Calu3 (cell line): Measurements from ENCODE around the gene NSMCE1. TPM values are rescaled to one million over a fixed set of nuclear protein-coding genes. Genes with fewer than 3 reads are reported as not detected.

Experiments used
- BruUV-seq: library from RNA; stranded (reverse); fragments of 400-500 nt; replicated peaks from 2 replicates; lab custom pipeline; 2021; lab: Mats Ljungman, UMichigan
- CTCF ChIA-PET: fragments of 300-600 bp; sonication (Branson Sonifier 250); formaldehyde crosslinking; loops from one replicate; lab custom pipeline; 2022; ENCODE audit warnings: antibody characterized with exemption; lab: Charles Lee
- DNase-seq: peaks from one replicate; pipeline ENCODE4 v3.0.0; 2022
- H3K27ac Mint-ChIP-seq: one replicate; pipeline ENCODE4 v1.8.0; 2022; ENCODE audit warnings: mixed read lengths; ENCODE audit not compliant: unreplicated experiment
- H3K27me3 Mint-ChIP-seq: one replicate; pipeline ENCODE4 v1.8.0; 2022; ENCODE audit warnings: mixed read lengths; ENCODE audit not compliant: unreplicated experiment
- H3K36me3 Mint-ChIP-seq: one replicate; pipeline ENCODE4 v1.8.0; 2022; ENCODE audit warnings: mild to moderate bottlenecking, moderate library complexity, mixed read lengths; ENCODE audit not compliant: insufficient read depth, unreplicated experiment
- H3K4me1 Mint-ChIP-seq: one replicate; pipeline ENCODE4 v1.8.0; 2022; ENCODE audit warnings: mild to moderate bottlenecking, low read depth, mixed read lengths; ENCODE audit not compliant: unreplicated experiment
- H3K4me3 Mint-ChIP-seq: one replicate; pipeline ENCODE4 v1.8.0; 2022; ENCODE audit warnings: mild to moderate bottlenecking, low read depth, moderate library complexity, mixed read lengths; ENCODE audit not compliant: unreplicated experiment
- H3K9me3 Mint-ChIP-seq: one replicate; pipeline ENCODE4 v1.8.0; 2022; ENCODE audit warnings: low read depth, mixed read lengths; ENCODE audit not compliant: unreplicated experiment
- intact Hi-C: fragments of 100-400 bp; cut with micrococcal nuclease; formaldehyde crosslinking; loops from one replicate; pipeline ENCODE4 v1.10.0; 2022; ENCODE audit not compliant: unreplicated experiment
- total RNA-seq: library from RNA; stranded (reverse); gene quantifications from 2 replicates; pipeline ENCODE4 v1.2.3, GENCODE V29; 2022
- TF ChIP-seq, protein P1 (sequence below): fragments of 200-600 bp; IDR thresholded peaks from one replicate; pipeline ENCODE4 v1.8.0; 2022; ENCODE audit warnings: antibody characterized with exemption; ENCODE audit not compliant: unreplicated experiment

Gene NSMCE1
- total RNA-seq, 1 experiment from 2014 or later = 83.2 TPM

DNA sequence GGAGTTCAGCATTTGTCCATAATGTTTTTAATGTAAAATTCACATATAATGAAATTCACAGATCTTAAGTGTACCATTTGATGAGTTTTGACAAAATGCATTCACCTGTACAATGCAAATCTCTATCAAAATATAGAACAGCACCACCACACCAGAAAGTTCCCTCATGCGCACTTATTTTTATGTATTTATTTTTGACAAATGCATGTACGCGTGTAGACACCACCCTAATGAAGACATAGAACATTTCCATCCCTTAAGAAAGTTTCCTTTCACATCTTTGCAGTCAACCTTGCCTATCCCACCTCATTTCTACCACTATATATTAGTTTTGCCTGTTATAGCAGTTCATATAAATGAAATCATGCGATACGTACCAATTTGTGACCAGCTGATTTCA lies 29.6 kb upstream of the NSMCE1 start:
- intact Hi-C loops = no loop called here
- no TSS peak for BruUV-seq
- no peaks in the 10 kb centered on the region for H3K27me3 Mint-ChIP-seq
- TF ChIP-seq, protein P1, sequence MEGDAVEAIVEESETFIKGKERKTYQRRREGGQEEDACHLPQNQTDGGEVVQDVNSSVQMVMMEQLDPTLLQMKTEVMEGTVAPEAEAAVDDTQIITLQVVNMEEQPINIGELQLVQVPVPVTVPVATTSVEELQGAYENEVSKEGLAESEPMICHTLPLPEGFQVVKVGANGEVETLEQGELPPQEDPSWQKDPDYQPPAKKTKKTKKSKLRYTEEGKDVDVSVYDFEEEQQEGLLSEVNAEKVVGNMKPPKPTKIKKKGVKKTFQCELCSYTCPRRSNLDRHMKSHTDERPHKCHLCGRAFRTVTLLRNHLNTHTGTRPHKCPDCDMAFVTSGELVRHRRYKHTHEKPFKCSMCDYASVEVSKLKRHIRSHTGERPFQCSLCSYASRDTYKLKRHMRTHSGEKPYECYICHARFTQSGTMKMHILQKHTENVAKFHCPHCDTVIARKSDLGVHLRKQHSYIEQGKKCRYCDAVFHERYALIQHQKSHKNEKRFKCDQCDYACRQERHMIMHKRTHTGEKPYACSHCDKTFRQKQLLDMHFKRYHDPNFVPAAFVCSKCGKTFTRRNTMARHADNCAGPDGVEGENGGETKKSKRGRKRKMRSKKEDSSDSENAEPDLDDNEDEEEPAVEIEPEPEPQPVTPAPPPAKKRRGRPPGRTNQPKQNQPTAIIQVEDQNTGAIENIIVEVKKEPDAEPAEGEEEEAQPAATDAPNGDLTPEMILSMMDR = no peak
- H3K4me3 Mint-ChIP-seq = no peak overlapping the region
- H3K9me3 Mint-ChIP-seq = no peaks in the 10 kb centered on the region
- H3K27ac Mint-ChIP-seq = no peak overlapping the region
- H3K4me1 Mint-ChIP-seq = no peaks in the 10 kb centered on the region
- CTCF ChIA-PET = no interaction called here
- H3K36me3 Mint-ChIP-seq = no peaks in the 10 kb centered on the region
- no peak for DNase-seq

GRCh38 chr16:27293343-27293742 lies 24.8 kb upstream of the NSMCE1 start:
- Mint-ChIP-seq H3K4me1 (no peaks in the 10 kb centered on the region), H3K27me3 (no peaks in the 10 kb centered on the region), H3K9me3 (no peaks in the 10 kb centered on the region), H3K4me3 (no peak overlapping the region), H3K36me3 (no peaks in the 10 kb centered on the region), H3K27ac (no peak overlapping the region)
- intact Hi-C loops = no loop called here
- BruUV-seq = no TSS peak
- CTCF ChIA-PET = no interaction called here
- DNase-seq = no peak
- TF ChIP-seq, protein P1 = no peak

DNA sequence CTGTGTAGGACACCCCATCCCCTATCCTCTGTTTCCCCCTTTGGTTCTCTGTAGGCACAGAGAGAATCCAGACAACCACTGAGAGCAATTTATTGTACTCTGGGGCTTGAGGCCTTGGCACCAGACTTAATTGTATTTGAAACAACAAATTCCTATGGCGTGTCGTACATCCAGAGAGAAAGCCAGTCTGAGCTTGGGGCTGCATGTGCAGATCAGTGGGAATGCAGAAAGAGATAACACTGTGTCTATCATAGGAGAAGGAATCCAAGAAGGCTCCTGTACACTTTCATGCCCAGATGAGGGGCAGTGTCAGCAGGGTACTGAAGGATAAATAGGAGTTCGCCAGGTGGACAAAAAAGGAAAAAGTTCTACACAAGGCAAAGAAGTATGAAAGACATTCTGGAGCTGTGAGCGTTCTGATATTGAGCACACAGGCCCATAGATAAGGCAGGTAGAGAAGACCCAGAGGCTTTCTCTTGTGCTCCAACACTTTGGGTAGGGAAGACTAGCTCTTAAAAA lies 23.2 kb upstream of the NSMCE1 start:
- intact Hi-C loops = no loop called here
- CTCF ChIA-PET = no interaction called here
- DNase-seq = no peak
- Mint-ChIP-seq H3K36me3 (no peaks in the 10 kb centered on the region), H3K27ac (no peak overlapping the region), H3K4me1 (no peaks in the 10 kb centered on the region), H3K27me3 (no peaks in the 10 kb centered on the region), H3K4me3 (no peak overlapping the region), H3K9me3 (no peaks in the 10 kb centered on the region)
- BruUV-seq = no TSS peak
- TF ChIP-seq, protein P1 = no peak

GRCh38 chr16:27291106-27291505 lies 22.5 kb upstream of the NSMCE1 start:
- Mint-ChIP-seq H3K27ac (no peak overlapping the region), H3K4me3 (no peak overlapping the region), H3K27me3 (no peaks in the 10 kb centered on the region), H3K36me3 (peaks cover 2% of the 10 kb centered on the region), H3K4me1 (peaks cover 6% of the 10 kb centered on the region), H3K9me3 (no peaks in the 10 kb centered on the region)
- intact Hi-C loops = no loop called here
- CTCF ChIA-PET = no interaction called here
- TF ChIP-seq, protein P1 = no peak
- BruUV-seq = no TSS peak
- no peak for DNase-seq
